ENCODE results near the gene RAB20.
"Not testable (repeated sequence)": the region's sequence is repeated elsewhere in the genome, so short reads cannot be mapped to it uniquely, and the experiment has no call there.

The RAB20 gene, protein sequence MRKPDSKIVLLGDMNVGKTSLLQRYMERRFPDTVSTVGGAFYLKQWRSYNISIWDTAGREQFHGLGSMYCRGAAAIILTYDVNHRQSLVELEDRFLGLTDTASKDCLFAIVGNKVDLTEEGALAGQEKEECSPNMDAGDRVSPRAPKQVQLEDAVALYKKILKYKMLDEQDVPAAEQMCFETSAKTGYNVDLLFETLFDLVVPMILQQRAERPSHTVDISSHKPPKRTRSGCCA

DNA sequence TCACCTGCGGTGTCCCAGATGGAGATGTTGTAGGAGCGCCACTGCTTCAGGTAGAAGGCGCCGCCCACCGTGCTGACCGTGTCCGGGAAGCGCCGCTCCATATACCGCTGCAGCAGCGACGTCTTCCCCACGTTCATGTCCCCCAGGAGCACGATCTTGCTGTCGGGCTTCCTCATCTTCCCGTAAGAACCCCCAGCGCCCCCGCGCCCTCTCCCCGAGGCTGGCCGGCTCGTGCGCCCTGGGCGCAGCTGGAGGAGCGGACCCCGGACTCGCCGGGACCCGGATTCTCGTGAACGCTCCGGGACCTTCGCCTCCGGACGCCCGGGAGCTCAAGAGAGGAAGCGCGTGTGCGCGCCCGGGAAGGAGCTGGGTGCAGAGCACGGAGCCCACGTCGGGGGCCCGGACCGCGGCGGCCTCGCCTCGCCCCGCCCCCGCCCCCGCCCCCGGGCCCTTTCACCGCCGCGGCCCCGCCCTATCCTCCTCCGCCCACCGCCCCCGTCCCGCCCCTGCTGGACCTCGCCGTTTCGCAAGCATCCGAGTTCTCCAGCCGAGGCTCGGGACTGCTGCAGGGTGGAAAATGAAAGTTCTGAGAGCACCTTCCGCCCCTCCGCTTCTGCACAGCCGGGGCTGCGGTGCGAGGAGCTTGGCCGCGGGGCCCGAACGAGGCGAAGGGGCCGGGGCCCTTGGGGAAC lies at the start of gene RAB20:
TSS of gene RAB20 (minus strand) at position 379 of the 692 bp plus-strand sequence. CDS start at position 176, 203 bp downstream.
- peak; percentile 96 for DNase-seq (ENCODE audit: low spot score)

DNA sequence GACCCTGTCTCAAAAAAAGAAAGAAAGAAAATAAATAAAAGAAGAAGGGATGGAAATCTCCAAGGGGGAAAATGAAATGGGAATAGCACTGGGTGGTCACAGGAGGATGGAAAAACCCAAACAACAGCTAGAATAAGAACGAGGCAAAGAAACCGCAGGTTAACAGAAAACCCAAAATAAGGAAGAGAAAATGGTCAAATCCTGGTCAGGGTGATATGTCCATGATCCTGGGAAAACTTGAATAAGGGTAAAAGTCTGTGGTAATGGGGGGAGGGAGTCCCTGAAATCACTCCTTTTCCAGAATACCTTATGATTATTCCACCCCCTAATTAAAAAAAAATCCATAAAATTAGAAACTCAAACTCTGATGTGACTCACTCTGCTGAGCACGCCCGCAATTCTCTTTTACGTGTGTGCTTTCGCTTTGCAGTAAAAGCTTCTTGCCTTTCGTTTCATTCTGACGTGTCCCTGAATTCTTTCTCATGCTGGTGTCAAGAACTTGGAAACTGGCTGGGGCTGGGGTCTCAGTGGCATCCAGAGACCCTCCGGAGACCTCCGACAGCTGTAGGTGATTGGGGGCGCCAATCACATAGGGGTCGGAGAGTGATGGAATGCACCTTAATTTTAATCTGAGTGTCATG lies 49.6 kb upstream of the RAB20 start:
- DNase-seq (ENCODE audit: low spot score): no peak

DNA sequence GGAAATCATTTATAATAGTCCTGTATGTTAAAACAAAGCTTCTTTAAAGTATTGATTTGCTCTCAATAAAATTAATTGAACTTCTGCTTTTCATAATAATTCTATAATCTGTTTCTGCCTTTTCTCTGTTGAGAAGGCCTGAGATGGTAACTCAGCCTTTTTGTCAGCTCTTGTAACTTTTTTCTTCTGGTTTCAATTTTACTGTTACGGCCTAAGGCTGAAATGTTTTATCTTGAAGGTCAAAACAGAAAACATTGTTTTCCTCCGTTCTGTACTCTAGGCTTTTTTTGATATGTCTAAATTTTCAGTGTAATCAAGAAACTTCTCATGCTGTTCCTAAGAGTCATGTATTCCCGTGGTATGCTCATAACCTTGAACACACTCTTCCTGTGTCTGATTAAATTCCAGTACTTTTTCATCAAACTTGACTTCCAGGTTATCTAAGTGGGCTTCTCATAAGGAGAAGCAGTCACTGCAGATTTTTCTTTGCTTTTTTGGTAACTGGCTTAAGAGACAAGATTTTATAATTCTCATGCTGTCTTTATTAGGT lies 46.2 kb upstream of the RAB20 start:
- no peak for DNase-seq (ENCODE audit: low spot score)

DNA sequence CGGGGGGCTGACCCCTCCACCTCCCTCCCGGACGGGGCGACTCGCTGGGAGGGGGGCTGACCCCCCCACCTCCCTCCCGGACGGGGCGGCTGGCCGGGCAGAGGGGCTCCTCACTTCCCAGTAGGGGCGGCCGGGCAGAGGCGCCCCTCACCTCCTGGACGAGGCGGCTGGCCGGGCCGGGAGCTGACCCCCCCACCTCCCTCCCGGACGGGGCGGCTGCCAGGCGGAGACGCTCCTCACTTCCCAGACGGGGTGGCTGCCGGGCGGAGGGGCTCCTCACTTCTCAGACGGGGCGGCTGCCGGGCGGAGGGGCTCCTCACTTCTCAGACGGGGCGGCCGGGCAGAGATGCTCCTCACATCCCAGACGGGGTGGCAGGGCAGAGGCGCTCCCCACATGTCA lies 44.8 kb upstream of the RAB20 start:
- DNase-seq (ENCODE audit: low spot score): not testable (repeated sequence)

DNA sequence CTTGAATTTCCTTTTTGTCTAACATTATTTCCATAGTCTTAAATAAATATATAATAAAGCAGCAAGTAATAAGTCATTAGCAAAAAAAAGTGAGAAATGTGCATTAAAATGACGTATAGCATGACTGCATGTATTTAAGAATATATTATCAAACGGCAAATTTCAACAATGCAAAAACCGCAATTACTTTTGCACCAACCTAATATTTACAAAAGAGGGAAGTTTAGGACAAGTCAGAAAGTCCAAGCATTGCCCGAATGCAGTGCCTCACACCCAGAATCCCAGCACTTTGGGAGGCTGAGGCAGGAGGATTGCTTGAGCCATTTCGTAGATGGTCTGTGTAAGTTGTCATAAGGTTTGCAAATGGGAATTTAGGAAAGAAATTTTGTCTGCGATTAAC lies 43.6 kb upstream of the RAB20 start:
- no peak for DNase-seq (ENCODE audit: low spot score)

DNA sequence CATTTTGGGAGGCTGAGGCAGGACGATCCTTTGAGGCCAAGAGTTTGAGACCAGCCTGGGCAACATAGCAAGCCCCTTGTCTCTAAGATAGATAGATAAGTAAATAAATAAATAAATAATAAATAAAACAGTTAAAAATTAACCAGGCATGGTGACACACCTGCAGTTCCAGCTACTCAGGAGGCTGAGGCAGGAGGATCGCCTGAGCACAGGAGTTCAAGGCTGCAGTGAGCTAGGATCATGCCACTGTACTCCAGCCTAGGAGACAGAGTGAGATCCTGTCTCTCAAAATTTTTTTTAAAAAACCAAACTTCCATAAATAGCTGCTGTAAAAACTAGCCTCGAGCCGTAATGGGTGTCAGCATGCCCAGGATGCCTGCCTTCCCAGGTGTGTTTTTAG lies 39.5 kb upstream of the RAB20 start:
- DNase-seq (ENCODE audit: low spot score): no peak

DNA sequence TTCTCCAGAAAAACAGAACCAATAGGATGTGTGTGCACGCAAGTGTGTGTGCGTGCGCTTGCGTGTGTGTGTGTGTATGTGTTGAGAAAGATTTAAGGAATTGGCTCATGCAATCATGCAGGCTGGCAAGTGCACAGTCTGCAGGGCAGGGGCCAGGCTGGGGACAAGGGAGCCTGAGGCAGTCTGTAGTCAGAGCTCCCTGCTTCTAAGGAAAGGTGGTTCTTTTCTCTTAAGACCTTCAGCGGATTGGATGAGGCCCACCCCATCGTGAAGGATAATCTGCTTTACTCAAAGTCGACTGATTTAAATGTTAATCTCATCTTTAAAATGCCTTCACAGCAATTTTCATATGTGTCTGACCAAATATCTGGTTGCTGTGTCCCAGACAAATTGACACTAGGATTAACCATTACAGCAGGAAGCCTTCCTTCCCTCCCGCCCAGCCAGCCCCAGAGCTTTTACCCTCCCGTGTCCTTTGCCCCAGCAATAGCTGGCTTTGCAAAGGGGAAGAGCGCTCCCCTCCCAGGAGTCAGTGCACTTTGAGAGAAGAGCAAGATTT lies 38.8 kb upstream of the RAB20 start:
- no peak for DNase-seq (ENCODE audit: low spot score)

DNA sequence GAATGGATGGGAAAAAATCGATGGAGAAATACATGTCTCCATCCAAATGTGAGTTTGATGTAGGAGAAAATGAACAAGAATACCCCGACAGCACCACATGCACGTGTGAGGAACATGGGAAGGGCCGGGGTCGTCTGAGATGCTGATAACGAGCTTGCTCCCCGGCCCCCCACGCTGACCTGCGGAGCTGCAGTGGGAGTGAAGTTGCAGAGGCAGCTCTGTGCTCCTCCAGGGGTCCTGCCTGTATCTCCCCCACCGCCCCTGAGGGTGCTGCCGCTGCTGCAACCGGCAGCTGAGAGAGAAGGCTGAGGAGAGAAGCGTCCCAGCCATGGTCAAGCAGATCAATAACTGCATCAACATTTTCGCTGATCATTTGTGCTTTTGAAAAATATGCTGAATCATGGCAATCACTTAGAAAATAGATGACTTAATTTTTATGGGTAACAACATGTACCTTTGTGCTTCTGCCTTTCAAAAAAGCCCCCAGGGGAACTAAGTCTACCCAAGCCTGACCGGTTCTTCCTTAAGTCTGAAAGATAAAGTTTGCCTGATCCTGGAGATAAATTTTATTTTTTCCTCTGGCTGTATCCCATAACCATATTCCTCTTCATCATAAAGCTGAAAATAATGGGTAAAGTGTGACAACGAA lies 35.6 kb upstream of the RAB20 start:
- no peak for DNase-seq (ENCODE audit: low spot score)

DNA sequence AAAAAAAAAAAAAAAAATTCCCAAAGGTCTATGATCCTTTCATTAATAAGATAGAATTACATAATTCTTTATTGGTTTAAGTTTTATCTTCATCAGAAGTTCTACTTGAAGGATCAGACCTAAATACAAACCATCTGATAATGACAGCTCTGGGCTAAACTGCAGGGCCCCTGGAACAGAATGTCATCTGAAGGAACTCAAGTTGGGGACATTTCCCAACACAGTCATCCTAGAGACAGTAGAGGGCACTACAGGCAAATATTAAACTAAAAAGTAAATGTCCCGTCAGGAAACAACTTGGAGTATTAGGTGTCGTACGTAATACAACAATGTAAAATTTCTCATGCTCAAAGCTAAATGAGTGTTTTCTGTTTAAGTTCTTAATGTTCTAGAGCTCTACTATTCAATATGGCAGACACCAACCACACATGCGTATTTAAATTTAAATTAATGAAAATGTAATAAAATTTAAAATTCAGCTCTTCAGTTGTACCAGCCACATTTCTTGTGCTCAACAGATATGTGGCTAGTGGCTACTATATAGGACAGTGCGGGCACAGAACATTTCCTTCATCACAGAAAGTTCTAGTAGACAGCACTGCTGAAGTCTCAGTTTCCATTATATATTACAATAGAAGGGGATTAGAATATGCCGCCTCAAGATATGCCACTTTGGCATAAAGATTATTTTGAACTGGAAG lies 32.1 kb upstream of the RAB20 start:
- peak; percentile 75 for DNase-seq (ENCODE audit: low spot score)

DNA sequence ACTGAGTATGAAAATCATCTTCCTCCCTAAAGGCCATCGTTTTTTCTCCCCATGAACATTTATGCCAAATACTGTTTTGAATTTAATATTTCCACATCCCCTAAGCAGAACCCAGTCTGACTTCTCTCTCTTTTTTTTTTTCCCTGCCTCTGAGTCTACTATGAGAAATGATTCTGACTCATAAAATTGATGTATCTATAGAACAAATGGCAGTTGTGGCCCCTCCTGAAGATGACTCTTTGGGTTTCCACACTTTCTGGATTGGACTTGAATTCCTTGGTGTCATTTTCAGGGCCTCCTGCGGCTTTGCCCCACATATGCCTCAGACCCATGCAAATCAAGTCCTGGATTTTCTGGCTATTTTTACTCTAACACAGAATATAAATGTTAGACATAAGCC lies 31.1 kb upstream of the RAB20 start:
- peak; percentile 45 for DNase-seq (ENCODE audit: low spot score)

DNA sequence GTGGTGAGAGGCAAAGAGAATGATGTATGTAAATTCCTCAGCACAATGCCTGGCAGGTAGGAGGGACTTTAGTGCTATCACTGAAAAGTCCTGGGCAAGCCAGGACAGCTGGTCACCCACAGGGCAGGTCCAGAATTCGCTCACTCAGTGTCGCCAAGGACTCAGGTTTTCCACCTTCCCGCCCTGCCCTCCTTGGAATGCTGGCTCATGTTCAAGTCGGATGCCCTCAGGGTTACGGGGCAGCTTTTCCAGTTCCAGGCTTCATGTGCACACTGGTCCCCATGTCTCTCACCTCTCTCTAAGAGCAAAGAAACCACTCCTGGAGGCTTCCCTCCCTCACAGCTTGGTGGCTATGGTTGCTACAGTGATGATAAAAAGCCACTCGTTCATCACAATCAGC lies 29.1 kb upstream of the RAB20 start:
- no peak for DNase-seq (ENCODE audit: low spot score)

DNA sequence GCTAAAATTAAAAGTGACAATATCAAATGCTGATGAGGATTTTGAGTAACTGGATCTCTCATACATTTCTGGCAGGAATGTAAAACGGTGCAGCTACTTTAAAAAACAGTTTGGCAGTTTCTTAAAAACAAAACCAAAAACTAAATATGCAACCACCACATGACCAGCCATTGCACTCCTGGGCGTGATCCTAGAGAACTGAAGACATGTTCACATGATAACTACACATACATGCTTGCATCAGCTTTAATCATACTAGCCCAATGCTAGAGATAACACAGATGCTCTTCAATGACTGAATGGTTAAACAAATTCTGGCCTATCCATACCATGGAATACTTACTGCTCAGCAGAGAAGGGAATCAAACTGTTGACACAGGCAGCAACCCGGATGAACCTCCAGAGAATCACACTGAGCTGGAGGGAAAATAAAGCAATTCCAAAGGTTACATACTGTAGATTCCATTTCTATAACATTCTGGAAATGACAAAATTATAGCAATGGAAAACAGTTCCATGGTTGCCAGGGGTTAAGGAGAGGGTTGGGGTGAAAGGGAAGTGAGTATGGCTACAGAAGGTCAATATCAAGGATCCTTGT lies 28.4 kb upstream of the RAB20 start:
- no peak for DNase-seq (ENCODE audit: low spot score)

DNA sequence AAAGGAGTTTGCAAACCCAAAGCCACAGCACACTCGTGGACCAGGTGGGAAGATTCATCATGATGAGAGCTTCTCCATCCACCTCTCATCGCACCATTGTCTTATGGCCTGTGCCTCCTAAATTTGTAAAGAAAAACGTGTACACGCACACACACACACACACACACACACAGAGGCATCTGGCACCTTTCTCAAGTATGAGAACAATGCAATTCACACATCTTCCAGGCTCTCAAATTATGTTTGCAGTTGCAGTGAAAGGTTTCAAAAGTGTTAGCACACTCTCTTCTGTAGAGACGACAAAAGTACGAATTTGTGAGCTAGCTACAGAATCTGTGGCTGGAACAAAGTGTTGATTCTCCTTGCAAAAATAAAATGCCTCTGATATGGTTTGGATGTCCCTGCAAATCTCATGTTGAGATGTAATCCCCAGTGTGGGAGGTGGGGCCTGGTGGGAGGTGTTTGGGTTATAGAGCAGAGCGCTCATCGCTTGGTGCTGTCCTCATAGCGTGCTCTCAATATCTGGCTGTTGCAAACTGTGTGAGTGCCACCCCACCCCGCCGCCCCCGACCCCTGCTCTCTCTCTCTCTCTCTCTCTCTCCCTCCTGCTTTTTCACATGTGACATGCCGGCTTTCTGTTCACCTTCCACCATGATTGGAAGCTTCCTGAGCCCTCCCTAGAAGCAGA lies 21.8 kb upstream of the RAB20 start:
- DNase-seq (ENCODE audit: low spot score): no peak

DNA sequence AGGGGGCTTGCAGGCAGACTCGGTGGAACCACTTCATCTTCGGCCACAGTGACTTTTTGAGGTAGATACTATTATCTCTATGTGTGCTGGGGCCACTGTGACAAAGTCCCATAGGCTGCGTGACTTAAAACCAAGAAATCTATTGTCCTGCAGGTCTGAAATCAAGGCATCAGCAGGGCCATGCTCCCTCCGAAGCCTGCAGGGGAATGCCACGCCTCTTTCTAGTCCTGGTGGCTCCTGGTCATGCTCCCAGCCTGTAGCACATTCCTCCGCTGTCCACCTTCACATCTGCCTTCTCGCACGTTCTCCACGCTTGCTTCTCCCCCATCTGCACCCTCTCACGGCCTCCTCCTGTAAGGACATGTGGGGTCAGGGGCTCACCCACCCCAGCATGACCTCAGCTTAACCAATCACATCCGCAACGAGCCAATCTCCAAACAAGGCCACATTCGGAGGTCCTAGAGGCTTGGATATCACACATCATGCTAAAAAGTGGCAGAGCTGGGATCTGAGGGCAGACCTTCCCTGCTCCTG lies 21.0 kb upstream of the RAB20 start:
- DNase-seq (ENCODE audit: low spot score): no peak

DNA sequence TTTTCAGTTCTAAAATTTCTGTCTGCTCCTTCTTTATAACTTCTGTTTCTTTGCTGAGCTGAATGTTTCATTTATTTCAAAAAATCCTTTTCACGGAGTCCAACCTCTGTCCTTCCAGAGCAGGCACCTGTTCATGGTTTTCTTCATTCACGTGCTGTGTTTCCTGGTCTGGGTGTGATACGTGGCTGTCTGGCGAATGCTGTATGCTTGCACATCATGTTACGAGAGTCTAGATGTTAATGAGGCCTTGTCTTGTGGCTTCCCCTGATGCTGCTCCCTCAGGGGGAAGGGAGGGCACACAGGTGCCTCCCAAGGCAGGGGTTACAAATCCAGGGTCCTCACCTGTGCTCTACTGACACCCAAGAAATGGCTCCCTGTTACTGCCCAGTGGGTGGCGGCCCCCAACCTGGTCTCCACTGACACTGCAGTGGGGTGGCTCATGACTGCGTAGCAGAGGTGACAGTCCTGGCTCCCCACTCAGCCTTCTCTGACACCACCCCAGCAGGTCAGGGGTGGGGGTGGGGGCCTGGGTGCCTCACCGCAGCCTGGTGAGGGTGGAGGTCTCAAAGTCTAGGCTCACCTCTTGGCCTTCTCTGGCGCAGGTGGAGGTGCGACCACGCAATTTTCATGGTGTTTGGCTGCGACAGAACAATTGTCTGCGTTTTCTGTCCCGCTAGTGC lies 20.1 kb upstream of the RAB20 start:
- DNase-seq (ENCODE audit: low spot score): no peak

DNA sequence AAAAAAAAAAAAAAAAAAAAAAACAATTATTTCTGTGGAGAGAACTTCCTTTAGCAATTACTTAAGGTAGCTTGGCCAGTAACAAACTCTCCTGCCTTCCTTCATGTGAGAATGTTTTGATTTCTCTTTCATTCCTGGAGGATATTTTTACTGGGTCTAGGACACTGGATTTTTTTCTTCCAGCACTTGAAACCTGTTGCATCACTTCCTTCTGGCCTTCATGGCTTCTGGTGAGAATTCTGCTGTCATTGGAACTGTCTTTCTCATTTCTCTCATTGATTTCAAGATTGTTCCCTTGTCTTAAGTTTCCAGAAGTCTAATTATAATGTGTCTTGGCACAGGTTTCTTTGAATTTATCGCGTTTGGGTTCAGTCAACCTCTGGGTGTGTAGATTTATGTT lies 19.3 kb upstream of the RAB20 start:
- DNase-seq (ENCODE audit: low spot score): peak; percentile 46

DNA sequence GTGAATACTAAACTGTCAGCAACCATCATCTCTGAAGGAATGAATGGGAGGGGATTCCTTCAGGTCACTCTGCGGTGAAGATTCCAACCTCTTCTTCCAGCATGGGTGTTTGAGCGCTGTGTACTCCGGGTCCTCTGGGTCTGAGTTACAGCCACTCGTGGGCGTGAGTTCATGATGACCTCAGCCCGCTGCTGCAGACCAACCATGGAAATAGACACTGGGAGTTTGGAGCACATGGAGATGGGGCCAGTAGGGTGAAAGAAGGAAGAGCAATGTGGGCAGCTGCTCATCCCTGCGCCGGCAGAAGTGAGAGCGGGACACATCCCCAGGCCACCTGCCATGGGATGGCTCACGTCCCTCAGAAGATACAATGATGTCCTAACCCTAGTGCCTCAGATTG lies 16.8 kb upstream of the RAB20 start:
- DNase-seq (ENCODE audit: low spot score): no peak

DNA sequence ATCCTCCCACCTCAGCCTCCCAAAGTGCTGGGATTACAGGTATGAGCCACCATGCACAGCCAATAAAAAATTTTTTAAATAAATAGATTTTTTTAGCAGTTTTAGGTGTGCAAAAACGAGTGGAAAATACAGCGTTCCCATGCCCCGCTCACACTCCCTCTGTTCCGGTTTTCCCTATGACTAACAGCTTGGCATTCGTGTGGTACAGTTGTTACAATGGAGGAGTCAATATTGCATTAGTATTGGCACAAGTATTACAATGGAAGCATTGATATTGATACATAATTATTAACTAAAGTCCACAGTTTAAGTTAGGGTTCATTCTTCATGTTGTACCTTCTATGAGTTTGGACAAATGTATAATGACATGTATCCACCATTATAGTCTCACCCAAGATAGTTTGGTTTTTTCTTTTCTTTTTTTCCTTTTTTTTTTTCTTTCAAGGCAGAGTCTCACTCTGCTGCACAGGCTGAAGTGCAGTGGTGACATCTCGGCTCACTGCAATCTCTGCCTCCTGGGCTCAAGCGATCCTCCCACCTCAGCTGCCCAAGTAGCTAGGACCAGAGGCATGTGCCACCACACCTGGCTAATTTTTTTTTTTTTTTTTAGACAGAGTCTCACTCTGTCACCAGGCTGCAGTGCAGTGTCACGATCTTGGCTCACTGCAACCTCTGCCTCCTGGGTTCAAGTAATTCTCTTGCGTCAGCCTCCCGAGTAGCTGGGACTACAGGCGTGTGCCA lies 15.4 kb upstream of the RAB20 start:
- no peak for DNase-seq (ENCODE audit: low spot score)

DNA sequence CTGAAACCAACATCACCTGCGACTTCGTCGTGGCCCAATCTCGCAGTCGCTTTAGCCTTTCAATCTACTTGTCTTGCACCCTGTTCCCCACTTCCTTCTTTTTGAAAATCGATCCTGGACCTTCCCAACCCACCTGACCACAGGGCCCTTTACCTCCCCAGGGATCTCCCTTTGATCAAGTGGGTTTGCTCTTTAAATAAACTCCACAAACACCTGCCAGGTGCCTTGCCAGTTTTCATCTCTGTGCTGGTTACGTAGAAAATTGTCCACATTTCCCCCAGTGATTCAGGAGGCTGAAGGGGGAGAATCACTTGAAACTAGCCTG lies 14.5 kb upstream of the RAB20 start:
- DNase-seq (ENCODE audit: low spot score): no peak

Measured in GM03348 (cell line).